ENCODE results near the gene GRIA1.

The GRIA1 gene

DNA sequence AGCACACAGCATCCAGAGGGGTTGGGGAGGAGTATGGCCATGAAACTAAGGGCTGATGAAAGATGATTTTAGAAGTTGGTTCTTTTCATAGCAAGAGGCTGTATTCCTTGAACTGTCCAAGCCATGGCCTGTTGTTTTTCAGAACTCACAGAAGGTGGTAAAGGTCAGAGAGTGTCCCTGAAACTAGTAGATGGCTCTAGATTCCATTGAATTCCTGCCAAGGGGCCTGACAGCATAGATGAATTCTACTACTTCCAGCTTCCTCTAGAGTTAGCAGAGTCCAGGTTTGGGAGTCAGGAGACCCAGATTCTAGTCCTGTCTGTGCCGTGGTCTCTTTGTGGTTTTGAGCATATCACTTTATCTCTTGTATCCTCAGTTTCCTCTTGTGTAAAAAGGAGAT lies 101.6 kb downstream of the GRIA1 start:
- Histone ChIP-seq H3K4me3 (no peak overlapping the region), H3K9me3 (no peaks in the 10 kb centered on the region), H3K27ac (no peak overlapping the region), H3K27me3 (no peaks in the 10 kb centered on the region), H3K4me1 (no peaks in the 10 kb centered on the region), H3K36me3 (no peaks in the 10 kb centered on the region)
- DNase-seq = no peak
- intact Hi-C loops (cut with DNase I; ENCODE audit: low total_unique reads) = no loop called here
- TF ChIP-seq, protein P1, sequence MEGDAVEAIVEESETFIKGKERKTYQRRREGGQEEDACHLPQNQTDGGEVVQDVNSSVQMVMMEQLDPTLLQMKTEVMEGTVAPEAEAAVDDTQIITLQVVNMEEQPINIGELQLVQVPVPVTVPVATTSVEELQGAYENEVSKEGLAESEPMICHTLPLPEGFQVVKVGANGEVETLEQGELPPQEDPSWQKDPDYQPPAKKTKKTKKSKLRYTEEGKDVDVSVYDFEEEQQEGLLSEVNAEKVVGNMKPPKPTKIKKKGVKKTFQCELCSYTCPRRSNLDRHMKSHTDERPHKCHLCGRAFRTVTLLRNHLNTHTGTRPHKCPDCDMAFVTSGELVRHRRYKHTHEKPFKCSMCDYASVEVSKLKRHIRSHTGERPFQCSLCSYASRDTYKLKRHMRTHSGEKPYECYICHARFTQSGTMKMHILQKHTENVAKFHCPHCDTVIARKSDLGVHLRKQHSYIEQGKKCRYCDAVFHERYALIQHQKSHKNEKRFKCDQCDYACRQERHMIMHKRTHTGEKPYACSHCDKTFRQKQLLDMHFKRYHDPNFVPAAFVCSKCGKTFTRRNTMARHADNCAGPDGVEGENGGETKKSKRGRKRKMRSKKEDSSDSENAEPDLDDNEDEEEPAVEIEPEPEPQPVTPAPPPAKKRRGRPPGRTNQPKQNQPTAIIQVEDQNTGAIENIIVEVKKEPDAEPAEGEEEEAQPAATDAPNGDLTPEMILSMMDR (IDR thresholded peaks at IDR 0.05) = no peak

DNA sequence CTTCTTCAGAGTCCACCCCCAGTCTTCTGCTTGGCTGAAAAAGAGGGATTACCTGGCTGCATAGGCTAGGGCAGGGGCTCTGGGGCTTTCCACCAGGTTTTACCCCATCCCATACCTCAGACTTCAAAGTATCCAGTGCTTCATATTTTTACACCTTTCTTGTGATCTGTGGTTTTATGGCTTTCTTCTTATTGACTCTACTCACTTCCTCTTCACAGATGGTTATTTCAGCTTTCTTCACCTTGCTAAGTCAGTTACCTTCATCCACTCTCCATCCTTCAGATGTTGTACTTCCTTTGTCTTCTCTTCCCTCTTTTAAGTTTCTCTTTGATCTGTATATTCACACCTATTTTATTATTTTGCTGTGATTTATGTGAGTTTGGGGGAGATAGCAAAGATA lies 104.3 kb downstream of the GRIA1 start:
- H3K27me3 ChIP-seq = peaks cover 0 to under 1% of the 10 kb centered on the region in 2 donors
- TF ChIP-seq, protein P1 (IDR thresholded peaks at IDR 0.05) = no peak
- intact Hi-C loops (cut with DNase I; ENCODE audit: low total_unique reads) = no loop called here
- no peaks in the 10 kb centered on the region for H3K4me1 ChIP-seq
- no peaks in the 10 kb centered on the region for H3K36me3 ChIP-seq
- no peak overlapping the region for H3K4me3 ChIP-seq
- H3K27ac ChIP-seq = no peak overlapping the region
- DNase-seq = no peak
- no peaks in the 10 kb centered on the region for H3K9me3 ChIP-seq

DNA sequence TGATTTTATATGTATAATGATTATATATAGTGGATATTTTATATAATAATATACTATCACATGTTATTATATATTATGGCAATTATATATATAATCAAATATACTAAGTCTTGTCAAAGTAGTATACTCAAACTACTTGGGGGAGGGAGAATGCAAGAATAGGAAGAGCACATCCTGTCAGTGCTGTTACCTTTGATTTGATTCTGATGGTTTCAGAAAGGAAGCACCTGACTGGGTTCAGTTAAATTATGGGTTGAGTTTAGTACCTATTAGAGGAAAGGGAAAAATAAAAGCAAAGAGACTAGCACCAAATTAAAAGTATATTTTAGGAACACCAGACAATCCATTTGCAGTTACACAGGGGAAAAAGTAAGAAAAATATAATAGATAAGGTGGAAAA lies 107.6 kb downstream of the GRIA1 start:
- no peak for DNase-seq
- intact Hi-C loops (cut with DNase I; ENCODE audit: low total_unique reads) = no loop called here
- Histone ChIP-seq H3K36me3 (no peaks in the 10 kb centered on the region), H3K4me3 (no peak overlapping the region), H3K9me3 (no peaks in the 10 kb centered on the region), H3K27me3 (peaks cover 0 to 2% of the 10 kb centered on the region in 2 donors), H3K4me1 (no peaks in the 10 kb centered on the region), H3K27ac (no peak overlapping the region)
- TF ChIP-seq, protein P1 (IDR thresholded peaks at IDR 0.05) = no peak

DNA sequence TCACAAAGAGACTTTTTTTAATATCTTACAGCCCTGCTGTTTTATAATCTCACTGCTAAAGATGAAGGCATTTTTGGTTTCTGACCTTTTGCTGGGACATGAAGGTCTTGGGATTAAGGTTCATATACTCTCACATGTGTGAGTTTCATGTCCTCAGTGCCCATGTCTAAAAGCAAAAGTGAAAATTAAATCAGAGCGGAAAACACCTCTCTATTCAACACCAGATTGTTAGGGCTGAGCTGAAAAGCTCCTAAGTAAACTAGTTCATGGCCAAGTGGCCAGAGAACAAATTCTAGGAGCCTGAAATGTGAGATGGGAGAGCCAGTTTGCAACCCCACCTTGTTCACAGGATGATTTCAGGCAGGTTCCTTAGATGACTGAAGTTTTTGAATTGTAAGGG lies 110.9 kb downstream of the GRIA1 start:
- H3K27me3 ChIP-seq = peaks cover 0 to 2% of the 10 kb centered on the region in 2 donors
- no peaks in the 10 kb centered on the region for H3K4me1 ChIP-seq
- no peak for DNase-seq
- H3K4me3 ChIP-seq = no peak overlapping the region
- intact Hi-C loops (cut with DNase I; ENCODE audit: low total_unique reads) = no loop called here
- TF ChIP-seq, protein P1 (IDR thresholded peaks at IDR 0.05) = no peak
- no peaks in the 10 kb centered on the region for H3K36me3 ChIP-seq
- no peaks in the 10 kb centered on the region for H3K9me3 ChIP-seq
- no peak overlapping the region for H3K27ac ChIP-seq

DNA sequence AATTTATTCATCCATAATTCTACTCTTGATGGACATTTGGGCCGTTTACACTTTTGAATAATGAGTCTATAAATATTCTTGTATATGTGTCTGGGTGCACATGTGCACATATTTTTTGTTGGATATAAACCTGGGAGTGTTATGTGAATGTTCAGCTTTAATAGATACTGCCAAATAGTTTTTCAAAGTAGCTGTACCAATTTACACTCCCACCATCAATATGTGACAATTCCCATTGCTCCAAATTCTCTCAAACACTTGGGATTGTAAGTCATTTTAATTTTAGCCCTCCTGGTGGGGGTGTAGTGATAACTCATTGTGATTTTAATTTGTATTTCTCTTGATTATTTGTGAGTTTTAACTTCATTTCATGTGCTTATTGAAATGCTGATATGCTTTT lies 114.9 kb downstream of the GRIA1 start:
- no peaks in the 10 kb centered on the region for H3K4me1 ChIP-seq
- H3K4me3 ChIP-seq = no peak overlapping the region
- no peaks in the 10 kb centered on the region for H3K9me3 ChIP-seq
- H3K27ac ChIP-seq = no peak overlapping the region
- intact Hi-C loops (cut with DNase I; ENCODE audit: low total_unique reads) = no loop called here
- no peaks in the 10 kb centered on the region for H3K36me3 ChIP-seq
- TF ChIP-seq, protein P1 (IDR thresholded peaks at IDR 0.05) = no peak
- H3K27me3 ChIP-seq = no peaks in the 10 kb centered on the region
- no peak for DNase-seq

DNA sequence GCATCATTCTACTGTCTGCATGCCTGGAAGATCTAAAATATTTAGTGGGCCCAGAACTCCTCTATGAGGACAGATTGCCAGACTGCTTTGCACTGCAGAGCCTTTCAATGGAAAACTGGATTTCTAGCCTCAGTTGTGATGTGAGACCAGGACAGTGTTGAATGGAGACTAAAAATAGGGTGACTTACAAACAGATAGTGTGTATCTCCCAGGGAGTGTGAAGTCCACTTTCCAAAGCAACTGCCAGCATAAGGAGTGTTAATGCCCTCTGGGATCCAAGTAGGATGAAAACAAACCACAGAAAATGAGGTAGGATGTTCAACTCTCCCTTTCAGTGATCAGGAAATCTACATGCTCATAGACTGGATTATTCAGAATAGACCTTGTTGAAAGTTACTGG lies 119.5 kb downstream of the GRIA1 start:
- no peak for DNase-seq
- TF ChIP-seq, protein P1 (IDR thresholded peaks at IDR 0.05) = no peak
- H3K4me1 ChIP-seq = no peaks in the 10 kb centered on the region
- no peaks in the 10 kb centered on the region for H3K9me3 ChIP-seq
- H3K36me3 ChIP-seq = no peaks in the 10 kb centered on the region
- intact Hi-C loops (cut with DNase I; ENCODE audit: low total_unique reads) = no loop called here
- H3K27ac ChIP-seq = no peak overlapping the region
- H3K4me3 ChIP-seq = no peak overlapping the region
- H3K27me3 ChIP-seq = no peaks in the 10 kb centered on the region
